Measurements from ENCODE around the gene SCAANT1.

SCAANT1 gene

DNA sequence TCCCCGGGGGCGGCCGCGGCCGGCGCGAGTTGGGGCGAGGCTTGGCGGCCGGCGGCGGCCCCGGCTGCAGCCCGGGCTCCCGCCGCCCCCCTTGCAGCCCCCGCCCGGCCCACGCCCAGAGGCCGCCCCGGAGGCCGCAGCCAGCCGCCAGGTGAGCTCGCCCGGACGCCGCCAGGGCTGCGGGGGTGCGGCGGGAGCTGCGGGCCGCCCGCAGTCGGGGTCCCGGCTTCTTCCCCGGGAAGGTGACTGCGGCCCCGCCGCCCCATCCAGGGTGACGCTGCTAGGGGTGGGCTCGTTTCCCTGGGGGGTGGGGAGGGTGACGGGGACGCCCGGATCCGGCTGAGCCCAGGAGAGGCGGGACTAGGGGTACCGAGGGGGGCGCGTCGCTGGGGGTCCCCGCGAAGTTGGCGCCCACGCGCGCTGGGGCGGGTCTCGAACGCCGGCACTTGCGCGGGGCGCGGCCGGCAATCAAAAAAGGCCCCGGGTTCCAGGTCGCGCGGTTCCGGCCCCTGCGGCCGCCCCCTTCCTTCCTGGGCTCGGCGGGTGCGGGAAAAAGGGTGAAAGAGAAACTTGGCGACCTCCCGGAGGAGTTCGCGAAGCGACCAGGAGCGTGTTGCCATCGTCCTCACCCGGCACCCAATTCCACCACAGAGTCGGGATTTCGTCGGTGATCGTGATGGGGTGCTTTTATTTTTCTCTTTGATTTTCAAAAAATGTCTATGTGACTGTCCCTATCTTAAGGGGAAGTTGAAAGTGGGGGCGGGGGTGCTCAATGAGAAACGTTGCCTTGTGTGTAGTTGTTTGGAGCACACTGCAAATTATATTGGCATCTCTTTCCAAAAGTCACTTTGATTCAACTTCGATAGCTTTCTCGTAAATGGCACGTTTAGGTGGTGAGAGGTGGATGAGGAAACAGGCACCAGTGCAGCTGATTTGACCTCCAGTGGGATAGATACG is 47.9 kb downstream of the SCAANT1 start:
- no peak for DNase-seq (ENCODE audit: extremely low read depth, low read depth)
- TF ChIP-seq, protein P1, sequence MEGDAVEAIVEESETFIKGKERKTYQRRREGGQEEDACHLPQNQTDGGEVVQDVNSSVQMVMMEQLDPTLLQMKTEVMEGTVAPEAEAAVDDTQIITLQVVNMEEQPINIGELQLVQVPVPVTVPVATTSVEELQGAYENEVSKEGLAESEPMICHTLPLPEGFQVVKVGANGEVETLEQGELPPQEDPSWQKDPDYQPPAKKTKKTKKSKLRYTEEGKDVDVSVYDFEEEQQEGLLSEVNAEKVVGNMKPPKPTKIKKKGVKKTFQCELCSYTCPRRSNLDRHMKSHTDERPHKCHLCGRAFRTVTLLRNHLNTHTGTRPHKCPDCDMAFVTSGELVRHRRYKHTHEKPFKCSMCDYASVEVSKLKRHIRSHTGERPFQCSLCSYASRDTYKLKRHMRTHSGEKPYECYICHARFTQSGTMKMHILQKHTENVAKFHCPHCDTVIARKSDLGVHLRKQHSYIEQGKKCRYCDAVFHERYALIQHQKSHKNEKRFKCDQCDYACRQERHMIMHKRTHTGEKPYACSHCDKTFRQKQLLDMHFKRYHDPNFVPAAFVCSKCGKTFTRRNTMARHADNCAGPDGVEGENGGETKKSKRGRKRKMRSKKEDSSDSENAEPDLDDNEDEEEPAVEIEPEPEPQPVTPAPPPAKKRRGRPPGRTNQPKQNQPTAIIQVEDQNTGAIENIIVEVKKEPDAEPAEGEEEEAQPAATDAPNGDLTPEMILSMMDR (IDR thresholded peaks at IDR 0.05; ENCODE audit: low read depth, low read length): no peak

DNA sequence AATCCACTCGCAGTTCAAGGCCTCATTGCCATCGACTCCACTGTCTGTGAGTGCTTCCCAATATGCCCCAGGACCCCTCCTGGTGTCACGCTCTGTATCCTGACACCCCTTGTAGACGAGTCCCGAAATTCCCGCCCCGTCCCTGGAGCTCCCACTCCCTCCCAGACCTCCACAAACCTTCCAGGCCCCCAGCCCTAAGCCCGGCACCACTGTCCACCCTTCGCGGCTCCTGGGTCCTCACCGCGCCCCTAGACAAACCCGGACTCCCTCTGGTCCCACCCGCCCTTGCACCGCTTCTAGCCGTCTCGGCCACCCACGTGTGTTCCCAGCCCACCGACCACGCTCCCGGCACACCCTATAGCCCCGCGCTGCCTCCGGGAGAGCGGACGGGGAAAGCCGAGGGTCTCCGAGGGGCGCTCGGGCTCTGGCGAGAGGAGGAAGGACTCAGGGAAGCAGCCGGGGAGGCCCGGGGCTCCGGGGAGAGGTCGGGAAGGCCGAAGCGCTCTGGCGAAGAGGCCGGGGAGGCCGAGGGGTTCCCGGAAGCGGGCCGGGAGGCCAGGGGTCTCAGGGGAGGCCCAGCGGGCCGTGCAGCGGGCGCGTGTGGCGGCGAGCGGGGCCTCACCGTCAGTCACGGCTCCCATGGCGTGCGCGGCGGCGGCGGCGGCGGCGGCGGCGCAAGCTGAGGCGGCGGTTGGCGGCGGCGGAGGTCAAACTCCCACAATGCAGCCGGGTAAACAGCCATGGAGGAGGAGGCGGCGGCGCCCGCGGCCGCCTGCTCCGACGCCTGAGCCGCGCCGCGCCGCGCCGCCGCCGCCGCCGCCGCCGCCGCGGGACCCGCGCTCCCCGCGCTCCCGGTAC is 48.8 kb downstream of the SCAANT1 start, which contains the start of the genes ATXN7 and THOC7:
TSS of gene ATXN7 (plus strand) at position 718 of the 858 bp plus-strand sequence. CDS start 48,732 bp downstream, outside the sequence.
TSS of gene THOC7 (minus strand) at position 656 of the 858 bp plus-strand sequence. CDS start at position 641, 15 bp downstream.
- DNase-seq (ENCODE audit: extremely low read depth, low read depth): no peak
- TF ChIP-seq, protein P1 (IDR thresholded peaks at IDR 0.05; ENCODE audit: low read depth, low read length): no peak

DNA sequence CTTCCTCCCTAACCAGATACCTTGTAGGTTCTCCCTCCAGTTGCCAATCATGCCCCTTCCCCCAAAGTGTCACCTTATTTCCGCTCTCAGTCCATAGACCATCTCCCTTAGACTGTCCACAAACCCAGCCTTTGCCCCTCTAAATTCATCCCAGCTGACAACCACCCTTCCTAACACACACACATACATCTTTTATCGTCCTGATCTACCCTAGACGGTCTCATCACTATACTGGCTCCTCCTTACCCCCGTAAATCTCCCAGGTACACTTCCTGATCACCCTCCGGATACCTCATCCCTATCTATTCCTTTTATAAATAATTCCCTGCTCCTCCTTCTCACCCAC is 49.4 kb downstream of the SCAANT1 start:
- TF ChIP-seq, protein P1 (IDR thresholded peaks at IDR 0.05; ENCODE audit: low read depth, low read length): no peak
- DNase-seq (ENCODE audit: extremely low read depth, low read depth): no peak

Measured in AG09319 (cell line).